SH-SY5Y (cell line): ENCODE measurements around the gene INPP5E.

Source experiments
- GATA2 ChIP-seq: IDR thresholded peaks from 2 replicates; pipeline ENCODE4 v1.6.1; 2011; ENCODE audit warnings: mild to moderate bottlenecking, low read depth, low read length
- GATA3 ChIP-seq: IDR thresholded peaks from 2 replicates; pipeline ENCODE4 v1.6.1; 2011; ENCODE audit warnings: low read depth, mild to moderate bottlenecking, low read length, moderate library complexity

DNA sequence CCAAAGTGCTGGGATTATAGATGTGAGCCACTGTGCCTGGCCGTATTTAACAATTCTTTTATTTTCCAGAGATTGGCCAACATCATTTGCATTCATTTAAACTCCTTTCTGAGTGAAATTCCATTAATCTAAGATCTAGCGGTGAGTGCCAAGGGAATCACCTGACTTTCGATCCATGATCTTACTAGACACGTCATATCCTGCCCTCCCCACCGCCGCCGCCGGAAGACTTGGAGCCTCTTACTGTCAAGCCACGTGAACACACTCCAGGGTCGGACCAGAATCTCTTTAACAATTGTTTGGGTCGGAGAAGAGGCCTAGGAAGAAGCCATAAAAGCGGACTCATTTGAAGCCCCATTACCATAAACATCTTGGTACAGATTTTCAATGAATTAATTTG is 12.9 kb downstream of the INPP5E start:
- TF ChIP-seq GATA2, result no peak
- TF ChIP-seq GATA3, result no peak
